Kidney (tissue), 14 donors: ENCODE data around the gene CORO1C. TPM values are rescaled to one million over a fixed set of nuclear protein-coding genes. Genes with fewer than 3 reads are reported as not detected.

Source experiments
- DNase-seq, 5 donors: peaks; one replicate each; pipeline ENCODE4 v3.0.0-alpha.2; 2013 to 2020
- FAIRE-seq: peaks from 2 replicates; lab custom pipeline; 2012; peaks lifted over from hg19 to GRCh38; lab: Jason Lieb, UNC
- H3K27ac ChIP-seq, 2 donors: one replicate each; pipeline ENCODE4 v1.7.0; 2013; ENCODE audit warnings: low read depth in 2 of 2, low read length in 2 of 2, inconsistent platforms in 1 of 2
- H3K27me3 ChIP-seq: one replicate; pipeline ENCODE4 v1.7.1; 2013; ENCODE audit warnings: low read length, inconsistent platforms; ENCODE audit not compliant: control insufficient read depth, insufficient read depth
- H3K36me3 ChIP-seq, 3 donors: one replicate each; pipeline versions ENCODE4 v1.7.0 to v1.7.1; 2013; ENCODE audit warnings: low read length in 3 of 3, control low read depth in 1 of 3, inconsistent platforms in 1 of 3; ENCODE audit not compliant: insufficient read depth in 3 of 3, control insufficient read depth in 2 of 3
- H3K4me1 ChIP-seq, 3 donors: one replicate each; pipeline versions ENCODE4 v1.7.0 to v1.7.1; 2013; ENCODE audit warnings: low read length in 3 of 3, inconsistent platforms in 1 of 3, low read depth in 1 of 3; ENCODE audit not compliant: control insufficient read depth in 2 of 3, insufficient read depth in 2 of 3
- H3K4me3 ChIP-seq, 3 donors: one replicate each; pipeline versions ENCODE4 v1.7.0 to v1.8.1; 2013; ENCODE audit warnings: low read length in 3 of 3, control low read depth in 1 of 3, inconsistent platforms in 1 of 3
- H3K9ac ChIP-seq, 3 donors: one replicate each; pipeline versions ENCODE4 v1.7.0 to v1.7.1; 2013; ENCODE audit warnings: low read length in 3 of 3, control low read depth in 1 of 3, inconsistent platforms in 1 of 3
- H3K9me3 ChIP-seq, 3 donors: one replicate each; pipeline versions ENCODE4 v1.7.0 to v1.7.1; 2013; ENCODE audit warnings: low read length in 3 of 3, control low read depth in 1 of 3, inconsistent platforms in 1 of 3; ENCODE audit not compliant: control insufficient read depth in 2 of 3, insufficient read depth in 1 of 3
- CTCF ChIP-seq: IDR thresholded peaks from 3 replicates; pipeline ENCODE4 v1.5.1; 2012; ENCODE audit warnings: mild to moderate bottlenecking, moderate library complexity, borderline replicate concordance; ENCODE audit not compliant: insufficient read depth; ENCODE audit errors: extremely low read depth
- intact Hi-C: fragments of 100-400 bp; cut with DNase I; formaldehyde crosslinking; loops from one replicate; pipeline ENCODE4 v1.11.1; 2022
- polyA plus RNA-seq: library from polyadenylated mRNA; stranded (reverse); fragments of 350-450 nt; fragmentation: Illumina TruSeq; extraction: RNeasy Lipid Tissue Mini Kit (QIAGEN cat#74804); gene quantifications from one replicate; pipeline ENCODE4 v1.2.3, GENCODE V29; 2014; ENCODE audit warnings: low read depth, low replicate concordance; ENCODE audit not compliant: insufficient read depth
- total RNA-seq: library from RNA; stranded (reverse); fragmentation: NEBNext Ultra II Directional; extraction: Animal tissue kit (Norgen Biotek cat#: 25700); gene quantifications from one replicate; pipeline ENCODE4 v1.2.1, GENCODE V29; 2021
- donor health status: control.
- donor health status: control.
- donor health status: control.
- donor health status: control.
- donor health status: control.
- donor health status: DM: yes; HTN: yes; CAD: no.
- donor health status: Normal renal cell carcinoma (clear cell type).

The CORO1C gene
- total and polyA plus RNA-seq, 2 donors from 2014 or later = 16.6 to 104 TPM

GRCh38 chr12:108640802-108641445, 90.4 kb downstream of the CORO1C start:
- Histone ChIP-seq H3K27ac (no peak overlapping the region), H3K4me3 (no peak overlapping the region), H3K9ac (no peak overlapping the region), H3K36me3 (no peaks in the 10 kb centered on the region), H3K4me1 (peaks cover 0 to 19% (median 10%) of the 10 kb centered on the region in 3 donors), H3K9me3 (no peaks in the 10 kb centered on the region), H3K27me3 (no peaks in the 10 kb centered on the region)
- intact Hi-C loops = no loop called here
- TF ChIP-seq CTCF = no peak
- FAIRE-seq (no peak), DNase-seq (no peak)

GRCh38 chr12:108638997-108639822, 92.1 kb downstream of the CORO1C start:
- H3K27me3 ChIP-seq = no peaks in the 10 kb centered on the region
- H3K27ac ChIP-seq = no peak overlapping the region
- intact Hi-C loops = no loop called here
- H3K4me3 ChIP-seq = no peak overlapping the region
- peaks cover 0 to 11% (median 5%) of the 10 kb centered on the region in 3 donors for H3K4me1 ChIP-seq
- no peak for TF ChIP-seq CTCF
- H3K36me3 ChIP-seq = no peaks in the 10 kb centered on the region
- DNase-seq = no peak
- FAIRE-seq = no peak
- H3K9ac ChIP-seq = no peak overlapping the region
- H3K9me3 ChIP-seq = no peaks in the 10 kb centered on the region

- DNase-seq = peak in 4 of 5 donors; percentile 72 to 85 (median 78)
- H3K4me1 ChIP-seq = peaks cover 0 to 4% (median 3%) of the 10 kb centered on the region in 3 donors
These were observed 93.0 kb downstream of the CORO1C start for GRCh38 chr12:108638141-108638827.

More at GRCh38 chr12:108638141-108638827, 93.0 kb downstream of the CORO1C start:
- no peak overlapping the region for H3K4me3 ChIP-seq
- no peaks in the 10 kb centered on the region for H3K9me3 ChIP-seq
- no peak for TF ChIP-seq CTCF
- H3K27me3 ChIP-seq = no peaks in the 10 kb centered on the region
- H3K27ac ChIP-seq = no peak overlapping the region
- FAIRE-seq = no peak
- H3K9ac ChIP-seq = no peak overlapping the region
- no peaks in the 10 kb centered on the region for H3K36me3 ChIP-seq
- intact Hi-C loops = no loop called here
